RCC 7860 (cell line): ENCODE data around the gene DDAH2.
A peak's percentile ranks its signal among the peaks of the same experiment; 100 is the strongest.

Source experiments
- DNase-seq: peaks from one replicate; pipeline ENCODE4 v3.0.0-alpha.2; 2015; ENCODE audit warnings: low spot score
- FAIRE-seq: peaks from 2 replicates; lab custom pipeline; 2012; peaks lifted over from hg19 to GRCh38; lab: Jason Lieb, UNC

Gene DDAH2

GRCh38 chr6:31762356-31762755 is 33.3 kb upstream of the DDAH2 start, which contains the start of gene SAPCD1:
Gene SAPCD1, plus strand, starts transcription at chr6:31762656. Its CDS starts 399 bp downstream, at chr6:31763055.
- FAIRE-seq: no peak
- no peak for DNase-seq

- FAIRE-seq (no peak), DNase-seq (no peak)
Measured at GRCh38 chr6:31761343-31761742, 32.2 kb upstream of the DDAH2 start.

DNA sequence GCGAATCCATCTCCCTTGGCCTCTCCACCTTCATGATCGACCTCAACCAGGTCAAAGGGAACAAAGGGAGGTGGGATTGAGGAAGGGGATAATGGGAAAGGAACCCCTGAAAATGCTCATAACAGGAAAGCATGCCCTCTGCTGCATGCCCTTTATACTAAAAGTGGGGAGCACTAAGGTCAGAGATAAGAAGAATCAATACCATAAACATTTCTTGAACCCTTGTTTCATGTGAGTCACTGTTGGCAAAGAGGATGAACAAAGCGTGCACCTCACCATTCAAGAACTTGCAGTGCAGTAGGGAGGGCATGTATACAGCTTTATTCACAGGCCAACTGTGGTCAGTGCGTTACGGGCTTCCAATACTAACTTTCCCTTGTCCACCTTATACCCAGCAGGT is 31.7 kb upstream of the DDAH2 start:
- FAIRE-seq: no peak
- no peak for DNase-seq

DNA sequence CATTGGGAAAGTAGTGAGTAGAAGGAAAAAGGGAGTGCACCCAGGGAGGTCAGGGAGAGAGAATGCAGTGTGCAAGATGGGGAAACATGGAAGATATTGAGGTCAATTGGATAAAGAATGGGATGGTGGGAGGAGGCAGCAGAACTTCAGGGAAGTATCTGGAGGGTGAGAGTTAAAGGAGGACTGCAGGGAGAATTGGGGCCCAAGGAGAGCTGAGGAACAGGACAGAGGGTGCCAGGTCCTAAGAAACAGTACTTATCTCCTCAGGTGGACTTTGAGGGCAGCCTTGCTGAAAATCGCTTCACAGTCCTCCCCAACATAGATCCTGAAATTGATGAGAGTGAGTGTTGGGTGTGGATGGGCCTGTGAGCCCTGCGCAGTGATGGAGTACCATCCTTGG is 29.2 kb upstream of the DDAH2 start:
- DNase-seq (no peak), FAIRE-seq (no peak)

DNA sequence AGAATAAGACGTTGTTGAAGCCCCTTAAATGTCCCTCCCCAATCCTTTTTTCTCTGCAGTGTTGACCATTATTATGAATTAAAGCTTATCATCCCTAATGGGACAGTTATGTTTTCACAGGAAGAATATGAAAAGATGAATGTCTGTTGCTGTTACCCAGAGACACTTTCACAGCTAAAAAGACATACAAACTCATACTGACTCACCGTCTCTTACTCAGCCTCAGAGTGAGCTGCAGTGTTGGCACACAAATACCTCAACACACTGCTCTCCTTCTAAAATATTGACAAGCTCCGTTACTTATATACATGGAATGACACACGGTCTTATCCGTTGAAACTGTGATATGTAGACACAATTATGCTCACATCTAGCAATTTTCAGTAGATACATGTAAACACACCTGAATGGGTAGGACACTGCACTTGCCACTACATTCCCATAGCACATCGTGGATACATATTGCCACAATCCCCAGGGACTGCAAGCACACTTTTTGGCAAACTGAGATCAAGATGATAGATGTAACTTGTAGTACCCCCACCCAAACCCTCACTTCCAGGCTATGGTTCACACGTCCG is 23.7 kb upstream of the DDAH2 start:
- peak; percentile 70 for DNase-seq
- FAIRE-seq: peak; percentile 63

DNA sequence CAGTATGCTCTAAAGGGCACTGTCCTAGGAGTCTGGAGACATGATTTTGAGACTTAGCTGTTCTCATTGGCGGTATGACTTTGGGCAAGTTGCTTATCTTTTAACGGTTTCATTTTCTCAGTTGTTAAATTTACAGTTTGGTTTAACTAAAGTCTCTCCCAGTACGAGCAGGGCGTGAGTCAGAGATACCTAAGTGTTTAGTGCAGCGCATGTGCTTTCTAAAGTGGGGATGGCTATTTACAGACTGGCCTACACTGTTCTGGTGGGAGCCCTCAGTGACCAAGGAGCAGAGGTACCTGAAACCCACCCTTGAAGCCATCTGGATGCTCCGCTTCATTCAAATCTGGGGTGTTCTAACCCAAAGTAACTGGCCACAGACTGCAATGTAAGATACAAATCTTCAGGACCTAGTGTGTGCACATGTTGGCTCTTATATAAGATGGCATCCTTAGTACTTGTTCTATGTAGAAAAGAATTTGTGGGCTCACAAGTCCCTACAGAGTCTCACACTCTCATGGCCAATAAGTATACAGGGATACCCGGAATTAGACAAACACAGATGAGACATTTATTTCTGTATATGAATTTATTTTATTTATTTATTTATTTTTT is 21.4 kb upstream of the DDAH2 start:
- DNase-seq (no peak), FAIRE-seq (no peak)

- DNase-seq (no peak), FAIRE-seq (no peak)
Measured at GRCh38 chr6:31749301-31750036, 20.4 kb upstream of the DDAH2 start.

DNA sequence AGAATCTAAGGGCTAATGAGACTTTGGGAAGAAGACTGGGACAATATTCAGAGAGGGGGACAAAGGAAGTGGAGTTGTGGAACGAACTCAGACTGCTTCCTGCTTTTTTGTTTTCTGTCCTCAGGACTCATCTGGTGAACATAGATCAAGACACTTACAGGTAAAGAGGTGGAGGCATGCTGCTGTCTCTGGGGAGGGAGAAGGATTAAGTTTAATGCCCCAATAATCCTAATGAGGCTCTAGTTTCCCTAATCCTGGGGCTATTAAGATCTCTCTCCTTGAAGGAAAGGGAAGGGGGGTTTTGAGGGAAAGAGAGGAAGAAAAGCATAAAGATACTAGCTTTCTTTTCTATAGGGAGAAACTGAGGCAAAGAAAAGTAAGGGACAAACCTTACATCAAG is 15.3 kb upstream of the DDAH2 start:
- FAIRE-seq: no peak
- DNase-seq: no peak

DNA sequence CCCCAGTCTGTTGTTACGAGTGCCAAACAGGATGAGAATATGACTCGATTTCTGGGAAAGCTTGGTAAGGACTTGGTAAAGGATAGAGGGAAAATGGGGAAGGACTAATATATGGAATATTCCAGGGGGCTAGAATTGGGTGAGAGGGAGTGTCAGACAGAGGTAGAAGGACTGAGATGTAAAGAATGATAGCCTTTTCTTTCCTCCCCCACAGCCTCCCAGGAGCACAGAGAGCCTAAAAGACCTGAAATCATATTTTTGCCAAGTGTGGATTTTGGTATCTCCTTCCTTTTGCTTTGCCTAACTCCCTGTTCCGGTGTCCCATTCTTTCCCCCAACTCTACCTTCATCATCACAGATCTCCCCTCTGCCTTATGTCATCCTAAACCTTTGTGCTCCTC is 13.8 kb upstream of the DDAH2 start:
- no peak for DNase-seq
- no peak for FAIRE-seq

GRCh38 chr6:31741815-31742214 is 12.7 kb upstream of the DDAH2 start:
- DNase-seq: no peak
- FAIRE-seq: no peak

- no peak for FAIRE-seq
Measured at GRCh38 chr6:31740397-31741223, 11.5 kb upstream of the DDAH2 start.

GRCh38 chr6:31739639-31740396 is 10.7 kb upstream of the DDAH2 start, which contains the start of gene MSH5:
Gene MSH5, plus strand, starts transcription at chr6:31740005. Its CDS starts 462 bp downstream, at chr6:31740467.
- FAIRE-seq (peak; percentile 84), DNase-seq (peak; percentile 98)

More at GRCh38 chr6:31740397-31741223, 11.5 kb upstream of the DDAH2 start:
- no peak for DNase-seq

DNA sequence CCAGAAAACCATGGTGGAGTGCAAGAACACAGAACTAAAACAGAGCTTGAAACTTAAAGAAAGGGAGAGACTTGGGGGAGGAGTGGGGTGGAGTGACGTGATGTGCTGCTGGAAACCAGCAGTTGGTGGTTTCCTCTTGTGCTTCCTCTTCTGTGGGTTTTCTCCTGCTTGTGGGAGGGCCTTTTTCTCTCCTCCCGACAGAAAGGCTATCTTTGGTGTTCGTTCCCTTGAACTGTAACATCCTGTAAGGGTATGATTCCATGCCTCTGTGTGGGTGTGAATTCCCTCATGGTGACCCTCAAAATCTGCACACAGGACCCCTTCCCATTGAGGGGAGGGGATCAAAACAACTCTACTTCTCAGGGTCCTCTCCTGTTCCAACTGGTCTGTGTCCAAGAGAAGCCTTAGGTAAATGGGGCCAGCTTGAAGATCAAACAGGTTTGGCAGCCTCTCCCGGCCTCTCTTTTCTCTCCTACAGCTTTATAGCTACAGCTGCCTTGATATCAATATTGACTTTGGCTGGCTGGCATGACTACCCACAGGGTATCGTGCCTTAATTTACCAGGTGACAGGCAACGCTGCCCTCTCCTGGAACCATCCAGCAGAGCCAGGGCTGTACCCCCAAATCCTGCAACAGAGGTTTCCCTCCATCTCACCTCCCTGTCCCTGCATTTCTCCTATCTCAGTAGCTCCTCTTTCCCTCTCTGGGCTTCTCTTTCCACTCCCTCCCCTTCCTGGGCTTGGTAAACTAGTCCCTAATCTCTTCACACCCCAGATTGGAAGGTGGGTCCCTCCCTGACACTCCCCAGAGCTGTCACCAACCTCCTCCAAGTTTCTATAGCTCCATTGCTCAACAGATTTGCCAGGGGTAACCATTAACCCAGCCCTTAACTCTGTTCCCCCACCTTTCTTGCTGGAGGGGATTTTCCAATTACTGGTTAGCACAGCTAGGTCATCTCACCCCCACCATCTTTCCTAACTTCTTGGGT is 9.2 kb upstream of the DDAH2 start:
- peak; percentile 74 for FAIRE-seq
- peak; percentile 83 for DNase-seq

DNA sequence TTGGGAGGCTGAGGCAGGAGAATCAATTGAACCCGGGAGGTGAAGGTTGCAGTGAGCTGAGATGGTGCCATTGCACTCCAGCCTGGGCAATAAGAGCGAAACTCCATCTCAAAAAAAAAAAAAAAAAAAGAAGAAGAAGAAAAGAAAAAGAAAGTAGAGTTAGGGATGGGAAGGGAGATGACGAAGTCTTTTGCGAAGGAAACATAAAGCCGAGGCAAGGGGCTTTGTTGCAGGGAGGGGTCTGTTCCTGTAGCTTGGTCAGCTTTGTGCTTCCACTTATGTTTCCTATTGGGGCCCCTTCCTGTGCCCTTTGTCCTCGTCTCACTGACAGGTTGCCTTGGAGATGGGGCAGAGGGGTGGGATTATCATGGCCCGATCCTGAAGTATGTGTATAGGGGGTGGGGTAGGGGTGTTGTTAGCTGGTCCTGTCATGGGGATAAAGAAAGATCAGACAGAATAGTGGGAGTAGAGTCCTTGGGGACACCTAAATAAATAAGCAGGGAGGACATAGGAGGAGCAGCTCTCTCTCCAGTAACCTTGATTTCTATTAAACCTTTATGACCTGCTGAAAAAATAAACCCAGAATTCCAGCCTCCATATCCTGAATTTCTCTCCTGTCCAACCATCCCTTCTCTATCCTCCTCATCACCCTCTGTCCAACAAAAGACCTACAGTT is 8.4 kb upstream of the DDAH2 start:
- FAIRE-seq (no peak), DNase-seq (no peak)

GRCh38 chr6:31736768-31737314 is 7.7 kb upstream of the DDAH2 start:
- DNase-seq: no peak
- no peak for FAIRE-seq

- DNase-seq (peak; percentile 62), FAIRE-seq (no peak)
Measured at GRCh38 chr6:31736021-31736767, 7.1 kb upstream of the DDAH2 start, which contains the start of gene CLIC1. Gene CLIC1, minus strand, starts transcription at chr6:31736530. Its CDS starts 230 bp downstream, at chr6:31736300.

- FAIRE-seq (no peak), DNase-seq (peak; percentile 69)
Measured at GRCh38 chr6:31734821-31735406, 5.8 kb upstream of the DDAH2 start.
